Muscle of arm (tissue), 12 donors: ENCODE measurements around the gene ASTN2. TPM values are rescaled to one million over a fixed set of nuclear protein-coding genes. Genes with fewer than 3 reads are reported as not detected.
A peak's percentile ranks its signal among the peaks of the same experiment; 100 is the strongest.
"Not testable (repeated sequence)": the region's sequence is repeated elsewhere in the genome, so short reads cannot be mapped to it uniquely, and the experiment has no call there.

Source experiments
- DNase-seq: peaks from one replicate; pipeline ENCODE4 v3.0.0-alpha.2; 2013
- polyA plus RNA-seq, 12 donors: library from polyadenylated mRNA; unstranded; fragments of 120-200 nt; gene quantifications; one replicate each; pipeline ENCODE4 v1.2.1, GENCODE V29; 2013; ENCODE audit not compliant: insufficient read length in 12 of 12

The ASTN2 gene
- polyA plus RNA-seq, 12 donors: 3.7 to 15.7 (median 5.5) TPM; not detected in 2

DNA sequence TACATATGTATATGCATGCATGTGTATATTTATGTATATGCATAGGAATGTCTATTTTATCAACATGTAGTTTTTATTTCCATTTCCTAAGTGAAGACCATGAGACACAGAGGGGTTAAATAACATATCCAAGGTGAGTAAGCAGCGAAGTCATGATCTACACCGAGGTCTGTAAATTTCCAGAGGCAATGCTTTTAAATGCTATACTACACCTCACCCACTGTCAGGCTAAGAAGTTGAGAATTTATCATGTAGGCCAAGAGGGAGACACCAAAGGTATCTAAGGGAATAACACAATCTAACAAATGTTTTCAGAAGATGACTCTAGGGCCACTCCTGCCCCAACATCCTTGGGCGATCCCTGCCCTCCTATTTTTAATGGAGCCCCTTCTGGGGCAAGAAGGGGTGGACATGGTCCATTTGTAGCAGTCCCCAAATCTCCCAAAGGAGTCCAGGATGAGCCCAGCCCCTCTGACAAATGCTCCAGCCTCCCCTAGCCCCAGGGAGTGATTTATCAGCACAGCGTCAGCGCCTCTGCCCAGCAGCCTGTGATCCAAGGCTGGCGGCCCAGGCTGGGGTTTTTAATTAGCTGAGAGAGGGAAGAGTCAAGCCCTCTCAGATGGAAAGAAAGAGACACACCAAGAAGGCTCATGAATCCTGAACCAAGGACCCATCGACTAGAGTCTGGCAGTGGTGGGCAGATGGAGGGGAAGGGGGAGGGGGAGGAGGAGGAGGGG is 339.9 kb downstream of the ASTN2 start:
- no peak for DNase-seq

DNA sequence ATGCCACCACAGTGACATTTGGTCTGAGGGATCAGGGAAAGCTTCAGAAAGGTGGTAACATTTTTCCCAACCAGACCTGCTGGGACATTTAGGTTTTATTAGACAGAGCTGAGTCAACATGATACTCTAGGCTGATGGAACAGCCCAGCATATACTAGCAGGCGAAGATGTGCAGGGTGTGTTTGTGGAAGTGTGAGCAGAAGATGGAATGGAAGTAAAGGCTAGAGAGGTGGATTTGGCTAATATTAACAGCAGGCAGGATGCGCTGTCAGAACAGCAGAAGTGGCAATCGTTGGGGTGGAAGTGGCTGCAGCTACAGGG is 340.6 kb downstream of the ASTN2 start:
- no peak for DNase-seq

DNA sequence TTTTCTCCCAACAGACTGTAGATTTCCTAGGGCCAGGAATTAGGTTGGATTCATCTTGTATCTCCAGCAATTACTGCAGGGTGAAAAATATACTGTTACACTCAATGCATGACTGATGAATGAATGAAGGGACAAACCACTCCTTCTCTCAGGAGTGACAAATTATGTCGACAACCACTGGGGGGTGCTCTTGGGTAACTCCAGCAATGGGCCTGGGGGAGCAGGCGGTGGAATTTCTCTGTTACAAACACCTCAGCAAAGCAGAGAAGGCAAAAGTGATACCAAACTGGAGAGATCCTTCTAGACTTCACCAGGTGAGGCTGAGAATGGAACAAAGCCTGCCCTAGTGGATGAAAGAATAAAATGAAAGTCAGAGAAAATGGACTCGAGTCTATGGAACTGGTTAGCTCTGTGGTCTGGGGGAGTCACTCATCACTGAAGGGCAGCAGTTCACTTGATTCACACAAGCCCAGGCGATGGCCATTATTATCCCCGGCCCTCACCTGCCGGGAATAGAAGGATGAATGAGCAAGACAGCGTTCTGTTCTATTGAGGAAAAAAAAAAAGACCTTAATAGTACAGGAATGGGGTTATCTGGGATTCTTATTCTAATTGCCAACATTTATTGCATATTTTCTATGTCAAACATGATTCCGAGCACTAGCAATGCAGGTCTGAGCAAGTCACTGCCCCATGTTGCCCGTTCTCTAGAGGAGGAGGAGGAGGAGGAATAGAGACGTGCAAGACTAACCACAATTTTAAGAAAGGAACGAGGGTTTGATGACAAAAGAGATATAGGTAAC is 341.1 kb downstream of the ASTN2 start:
- DNase-seq: peak; percentile 11

DNA sequence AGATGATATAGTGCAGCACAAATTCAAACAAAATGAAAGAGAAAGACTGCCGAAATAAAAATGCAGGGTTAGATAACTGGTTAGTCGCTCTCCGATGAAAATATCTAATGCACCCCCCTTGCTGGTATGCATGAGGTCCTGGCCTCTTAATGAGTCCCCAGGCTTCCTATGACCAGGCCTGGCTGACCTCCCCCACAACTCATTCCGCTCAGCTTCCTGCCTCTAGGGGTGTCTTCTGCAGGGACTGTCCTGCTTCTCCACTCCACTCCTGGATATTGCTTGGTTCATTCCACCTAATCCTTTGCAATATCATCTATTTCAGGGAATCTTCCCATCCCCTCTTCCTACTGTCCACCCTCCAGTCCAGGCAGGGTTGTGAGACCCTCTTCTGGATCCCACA is 341.8 kb downstream of the ASTN2 start:
- DNase-seq: no peak

DNA sequence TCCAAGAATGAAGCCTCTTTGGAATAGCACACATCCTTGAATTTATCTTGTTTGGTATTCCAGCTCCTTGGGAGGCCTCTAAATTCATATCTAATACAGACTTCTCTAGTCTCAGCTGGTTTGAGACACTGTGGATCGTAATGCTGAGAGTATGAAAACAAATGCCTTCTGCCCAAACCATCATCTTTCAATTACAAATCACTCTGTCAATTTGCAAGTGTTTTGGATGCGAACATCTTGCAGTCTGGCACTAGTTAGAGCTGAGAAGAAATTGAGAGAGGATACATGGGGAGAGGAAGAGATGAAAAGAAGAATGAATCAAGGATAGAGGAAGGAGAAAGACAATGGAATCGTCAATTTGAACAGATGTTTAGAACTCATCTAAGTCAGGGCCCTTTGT is 342.6 kb downstream of the ASTN2 start:
- no peak for DNase-seq

DNA sequence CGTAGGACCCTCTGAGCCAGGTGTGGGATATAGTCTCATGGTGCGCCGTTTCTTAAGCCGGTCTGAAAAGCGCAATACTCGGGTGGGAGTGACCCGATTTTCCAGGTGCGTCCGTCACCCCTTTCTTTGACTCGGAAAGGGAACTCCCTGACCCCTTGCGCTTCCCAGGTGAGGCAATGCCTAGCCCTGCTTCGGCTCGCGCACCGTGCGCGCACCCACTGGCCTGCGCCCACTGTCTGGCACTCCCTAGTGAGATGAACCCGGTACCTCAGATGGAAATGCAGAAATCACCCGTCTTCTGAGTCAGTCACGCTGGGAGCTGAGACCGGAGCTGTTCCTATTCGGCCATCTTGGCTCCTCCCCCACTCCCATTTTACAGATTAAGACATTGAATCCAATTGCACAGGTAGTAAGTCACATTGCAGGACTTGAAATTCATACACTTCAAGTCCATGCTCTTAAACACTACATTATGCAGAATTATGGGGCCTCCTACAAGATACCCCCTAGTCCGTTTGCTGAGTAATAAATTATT is 343.1 kb downstream of the ASTN2 start:
- DNase-seq: not testable (repeated sequence)

DNA sequence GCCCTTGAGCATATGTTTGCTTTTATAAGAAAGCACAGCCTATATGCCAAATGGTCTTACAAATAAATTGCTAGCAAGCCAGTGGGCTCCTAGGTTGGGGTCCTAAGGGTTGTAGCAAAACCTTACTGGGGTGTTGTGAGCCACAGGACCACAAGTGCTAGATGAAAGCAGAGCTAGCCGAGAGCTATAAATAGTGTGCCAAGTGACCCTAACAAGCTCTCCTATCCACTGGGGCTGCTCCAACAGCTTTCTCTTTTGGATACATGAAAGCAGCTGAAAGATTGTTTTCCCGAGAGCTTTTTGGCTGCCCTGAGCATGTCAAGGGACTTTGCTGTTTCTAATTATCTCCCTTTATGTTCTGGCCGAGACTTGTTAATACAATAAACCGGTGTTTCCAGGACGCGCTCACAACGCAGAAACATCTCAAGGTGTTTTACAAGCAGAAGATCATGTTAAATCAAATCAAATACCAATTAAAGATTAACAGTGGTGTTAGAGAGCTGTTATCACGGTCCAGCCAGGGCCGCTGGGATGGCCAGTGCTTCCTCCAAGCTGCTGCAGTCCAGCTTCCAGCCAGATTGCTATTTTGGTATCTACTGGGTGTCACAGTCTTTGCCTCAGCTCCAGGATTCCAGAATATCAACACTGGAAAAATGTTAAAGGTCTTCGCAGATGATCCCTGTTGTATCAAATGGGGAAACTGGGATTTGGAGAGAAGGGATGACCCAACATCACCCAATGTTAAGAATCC is 351.0 kb downstream of the ASTN2 start:
- DNase-seq: no peak

DNA sequence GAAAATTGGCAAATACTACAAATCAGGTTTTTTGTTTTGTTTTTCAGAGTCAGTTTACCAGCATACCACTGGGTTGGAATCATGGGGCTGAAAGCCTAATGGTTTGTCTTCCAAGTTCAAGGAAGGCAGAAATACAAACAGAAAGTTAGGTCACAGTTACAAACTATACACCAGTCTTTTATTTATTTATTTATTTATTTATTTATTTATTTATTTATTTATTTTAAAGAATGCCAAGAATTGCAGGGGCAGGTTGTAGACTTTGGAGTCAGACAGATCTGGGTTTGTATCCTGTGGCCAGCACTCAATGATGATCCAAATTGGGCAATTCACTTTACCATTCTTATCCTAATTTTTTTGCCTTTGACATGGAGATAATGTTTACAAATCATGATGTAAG is 353.9 kb downstream of the ASTN2 start:
- DNase-seq: no peak

DNA sequence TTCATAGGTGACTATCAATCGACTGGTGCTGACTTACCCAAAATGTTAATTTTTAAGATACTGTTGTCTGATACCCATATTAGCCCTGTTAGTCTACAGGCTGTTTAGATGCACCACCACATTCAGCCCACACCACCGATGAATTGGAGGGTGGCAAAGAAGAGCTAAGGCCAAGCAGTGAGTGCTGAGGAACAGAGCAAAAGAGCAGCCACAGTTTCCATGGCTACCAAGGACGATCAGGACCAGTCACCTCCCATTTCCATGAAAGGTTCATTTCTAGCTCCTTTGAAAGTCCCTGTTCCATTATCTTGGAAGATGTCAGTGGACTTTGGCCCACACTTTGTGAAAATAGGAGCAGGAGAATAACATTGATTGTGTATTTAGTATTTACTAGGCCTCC is 364.9 kb downstream of the ASTN2 start:
- DNase-seq: no peak

DNA sequence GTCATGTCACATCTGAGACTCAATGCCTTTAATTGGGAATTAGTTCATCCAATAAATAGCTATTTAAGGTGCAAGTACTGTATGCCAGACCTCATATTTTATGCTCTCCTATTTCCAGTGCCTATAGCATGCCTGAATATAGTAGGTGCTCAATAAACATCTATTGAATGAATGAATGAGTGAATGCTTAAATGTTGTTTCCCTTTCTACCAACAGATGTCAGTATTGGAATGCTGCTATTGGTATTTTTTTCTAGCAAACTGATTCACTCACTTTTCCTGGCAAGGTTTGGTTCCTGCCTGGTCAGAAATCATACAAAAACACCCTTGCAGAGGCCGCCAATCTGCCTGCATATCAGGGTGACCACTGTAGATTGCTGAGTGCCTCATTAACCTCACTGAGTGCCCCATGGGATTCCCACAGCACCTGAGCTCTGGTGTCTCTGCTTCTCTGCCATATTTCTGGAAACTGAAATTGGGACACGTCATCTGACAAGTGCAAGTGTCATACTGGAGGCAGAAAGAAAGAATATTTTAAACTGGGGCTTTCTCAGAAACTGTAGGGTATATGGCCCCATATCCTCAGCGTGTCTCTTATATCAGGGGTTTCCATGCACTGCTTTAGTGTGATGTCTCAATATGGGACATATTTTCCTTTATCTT is 368.1 kb downstream of the ASTN2 start:
- DNase-seq: no peak

DNA sequence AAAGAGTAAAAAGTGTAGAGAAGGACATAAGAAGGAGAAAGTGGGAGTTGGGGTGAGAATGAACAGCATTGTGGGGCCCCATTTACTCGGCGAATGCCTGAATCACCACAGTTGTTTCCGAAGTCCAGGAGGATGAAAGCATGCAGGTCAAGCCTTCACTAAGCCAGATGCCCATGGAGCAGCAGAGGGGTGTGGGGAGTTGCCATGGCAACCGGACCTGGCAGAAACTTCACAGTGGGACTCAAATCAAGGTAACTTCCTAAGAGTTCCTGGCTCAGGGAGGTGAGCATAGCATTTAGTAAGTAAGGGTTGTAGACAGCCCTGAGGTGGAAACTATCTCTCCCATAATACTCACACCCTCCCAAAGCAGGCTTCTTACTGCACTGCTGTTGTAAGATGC is 370.6 kb downstream of the ASTN2 start:
- no peak for DNase-seq

DNA sequence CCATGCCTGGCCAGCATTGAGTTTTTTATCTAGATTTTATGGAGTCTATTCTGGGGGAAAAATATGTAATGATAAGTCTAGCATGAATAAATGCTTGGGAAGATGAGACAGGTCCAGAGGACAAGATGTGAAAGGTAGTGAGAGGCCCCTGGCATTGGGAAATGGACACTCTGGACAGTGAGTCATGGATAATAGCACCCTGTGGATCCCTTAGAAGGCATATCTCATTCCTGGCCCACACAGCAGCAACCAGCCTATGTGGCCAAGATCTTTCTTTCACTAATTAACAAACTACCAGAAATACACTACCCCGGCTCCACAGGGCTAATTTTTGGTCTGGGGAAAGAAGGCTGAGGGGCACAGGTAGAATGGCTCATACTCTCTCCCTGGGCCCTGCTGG is 371.7 kb downstream of the ASTN2 start:
- DNase-seq: no peak

DNA sequence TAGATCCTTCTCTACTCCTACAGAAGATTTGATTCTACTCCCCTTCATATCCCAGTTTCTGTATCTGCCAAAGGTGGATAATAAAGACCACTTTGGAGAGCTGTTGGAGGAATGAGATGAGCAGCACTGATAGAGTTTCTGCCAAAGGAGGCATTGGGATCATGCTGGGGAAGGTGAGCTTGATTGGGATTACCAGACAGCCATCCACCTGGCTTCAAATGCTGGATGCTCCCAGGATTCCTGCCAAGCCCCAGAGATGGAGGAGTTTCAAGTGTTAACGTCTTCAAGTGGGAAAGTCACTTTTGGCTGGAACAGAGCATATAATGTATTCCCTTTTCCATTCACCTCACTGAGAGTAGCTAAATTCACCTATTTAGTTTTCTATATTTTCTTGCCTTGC is 379.3 kb downstream of the ASTN2 start:
- DNase-seq: no peak

DNA sequence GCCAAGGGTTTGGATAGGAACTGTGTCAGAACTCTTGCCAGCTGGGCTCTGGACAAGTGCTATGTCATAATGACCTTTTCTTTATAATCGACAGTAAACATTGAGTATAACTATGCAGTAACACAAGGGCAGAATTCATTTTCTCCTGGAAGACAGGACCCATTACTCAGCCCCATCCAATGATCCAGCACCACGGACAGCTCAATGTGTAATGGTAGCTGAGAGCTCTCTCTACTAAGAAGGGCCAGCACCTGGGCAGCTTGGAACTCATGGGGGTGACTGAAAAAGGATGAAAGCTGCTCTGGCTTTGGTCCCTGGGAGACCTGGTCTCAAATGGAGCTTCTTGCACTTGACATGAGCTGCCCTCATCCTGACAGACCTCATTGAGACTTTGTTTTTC is 380.0 kb downstream of the ASTN2 start:
- DNase-seq: peak; percentile 30

DNA sequence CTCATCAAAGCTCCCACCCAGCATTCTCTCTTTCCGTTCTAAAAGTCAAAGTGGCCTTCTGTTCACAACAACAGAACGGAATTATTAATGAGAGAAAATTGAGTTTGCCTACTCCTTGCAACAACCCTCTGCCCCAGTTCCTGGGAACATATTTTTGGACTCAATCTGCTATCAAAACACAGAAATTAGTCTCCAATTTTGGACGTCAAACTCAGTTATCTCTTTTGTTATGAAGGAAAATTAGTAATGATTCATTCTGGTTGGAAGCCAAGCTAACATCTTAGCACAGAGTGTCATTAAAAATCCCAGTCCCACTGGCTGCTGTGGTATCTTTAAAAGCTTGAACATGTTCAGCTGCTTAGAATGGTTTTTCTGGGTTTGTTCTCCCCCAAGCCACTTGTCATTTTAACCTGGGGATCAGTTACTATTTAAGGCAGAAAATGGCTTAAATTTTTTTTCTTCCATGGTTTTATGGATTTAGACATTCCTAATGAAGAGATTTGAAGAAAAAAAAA is 384.5 kb downstream of the ASTN2 start:
- DNase-seq: no peak

DNA sequence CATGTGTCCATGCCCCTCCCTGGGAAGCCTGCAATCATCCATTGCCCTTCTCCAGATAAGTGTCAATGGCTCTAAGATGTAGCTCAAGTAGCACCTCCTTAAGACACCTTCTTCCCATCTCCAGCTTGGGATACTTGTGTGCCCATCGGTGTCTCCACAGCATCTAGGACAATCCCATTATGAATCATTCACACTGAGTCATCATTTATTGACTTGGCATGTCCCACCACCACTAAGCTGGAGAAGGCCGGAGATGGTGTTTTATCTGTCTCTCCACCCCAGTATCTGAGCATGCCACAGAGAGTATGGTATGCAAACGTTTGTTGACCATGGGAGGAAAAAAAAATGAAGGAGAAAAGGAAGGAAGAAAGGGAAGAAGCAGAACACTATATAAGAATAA is 385.5 kb downstream of the ASTN2 start:
- no peak for DNase-seq

DNA sequence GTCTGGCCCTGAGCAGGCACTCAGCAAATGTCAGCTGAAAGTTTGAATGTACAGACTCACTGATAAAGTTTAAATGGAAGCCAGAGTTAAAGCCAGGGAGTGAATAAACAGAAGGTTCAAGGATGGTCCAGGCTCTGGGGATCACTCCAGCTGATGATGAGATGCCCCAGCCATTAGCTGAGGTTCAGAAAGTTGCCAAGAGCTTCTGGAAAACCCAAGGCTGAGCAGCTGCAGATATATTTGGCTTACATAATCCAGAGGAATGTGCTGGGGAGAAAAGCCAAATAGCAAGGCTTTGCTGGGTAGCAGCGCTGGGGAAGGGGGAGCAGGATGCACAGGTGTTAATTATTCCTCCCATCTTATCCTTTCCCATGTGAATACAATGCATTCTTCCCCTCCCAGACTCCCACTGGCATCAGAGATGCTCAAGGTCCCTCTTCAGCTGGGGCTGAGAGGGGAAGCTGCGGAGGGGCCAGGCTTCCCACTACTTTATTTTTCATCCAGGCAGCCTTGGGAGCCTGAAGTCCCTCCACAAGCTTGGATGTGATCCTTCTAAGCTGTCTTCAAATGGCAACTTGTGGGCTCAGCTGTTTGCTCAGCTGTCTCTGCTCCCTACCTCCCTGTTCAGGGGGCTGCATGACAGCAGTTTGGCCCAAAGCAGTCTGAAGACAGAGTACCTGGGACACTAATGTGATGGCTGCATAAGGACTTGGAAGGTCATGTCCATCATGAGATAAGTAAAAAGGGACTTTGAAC is 386.6 kb downstream of the ASTN2 start:
- DNase-seq: peak; percentile 38

DNA sequence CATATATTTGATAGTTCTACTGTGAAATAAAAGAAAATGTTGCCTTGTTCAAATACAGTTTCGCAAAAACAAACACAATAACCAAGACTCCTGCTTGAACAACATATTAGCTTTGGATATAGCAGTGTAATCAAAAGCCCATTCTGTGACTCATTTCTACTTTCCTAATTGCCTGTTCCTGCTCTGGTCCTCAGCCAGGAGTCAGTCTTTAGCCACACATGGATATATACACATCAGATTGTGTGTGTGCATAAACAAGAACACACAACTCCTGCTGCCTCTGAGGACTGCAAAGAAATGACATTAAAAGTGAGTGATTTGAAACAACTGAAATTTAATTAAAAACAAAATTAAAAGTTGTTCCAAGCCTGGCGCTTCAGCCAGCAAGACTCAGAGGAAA is 393.0 kb downstream of the ASTN2 start:
- no peak for DNase-seq

DNA sequence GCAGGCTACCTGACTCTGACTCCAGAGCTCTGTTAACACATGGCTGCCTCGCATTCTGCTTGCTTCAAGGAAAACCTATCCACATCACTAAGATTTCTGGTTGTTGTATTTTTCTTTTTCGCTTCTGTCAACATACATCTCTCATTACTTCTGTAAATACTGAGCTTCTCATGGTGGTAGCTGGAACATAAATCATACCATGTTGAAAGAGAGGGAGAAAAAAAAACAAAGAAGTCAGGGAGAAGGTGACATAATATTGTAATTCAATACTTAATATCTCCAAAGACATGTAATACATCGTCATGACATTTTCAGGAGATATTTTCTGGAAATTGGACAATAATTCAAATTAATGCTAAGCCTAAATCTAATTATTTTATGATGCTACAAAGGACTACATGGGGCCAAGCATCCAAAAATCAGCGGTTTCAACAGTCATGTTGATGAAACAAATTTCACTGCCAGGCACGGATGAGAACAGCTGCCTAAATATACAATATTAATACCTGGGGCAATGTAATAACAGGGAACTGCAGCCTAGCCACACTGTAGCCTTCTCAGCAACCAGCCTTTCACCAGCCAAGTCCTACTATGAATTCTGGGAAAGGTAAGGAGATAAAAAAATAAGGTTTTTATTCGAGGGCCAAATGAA is 395.8 kb downstream of the ASTN2 start:
- no peak for DNase-seq

DNA sequence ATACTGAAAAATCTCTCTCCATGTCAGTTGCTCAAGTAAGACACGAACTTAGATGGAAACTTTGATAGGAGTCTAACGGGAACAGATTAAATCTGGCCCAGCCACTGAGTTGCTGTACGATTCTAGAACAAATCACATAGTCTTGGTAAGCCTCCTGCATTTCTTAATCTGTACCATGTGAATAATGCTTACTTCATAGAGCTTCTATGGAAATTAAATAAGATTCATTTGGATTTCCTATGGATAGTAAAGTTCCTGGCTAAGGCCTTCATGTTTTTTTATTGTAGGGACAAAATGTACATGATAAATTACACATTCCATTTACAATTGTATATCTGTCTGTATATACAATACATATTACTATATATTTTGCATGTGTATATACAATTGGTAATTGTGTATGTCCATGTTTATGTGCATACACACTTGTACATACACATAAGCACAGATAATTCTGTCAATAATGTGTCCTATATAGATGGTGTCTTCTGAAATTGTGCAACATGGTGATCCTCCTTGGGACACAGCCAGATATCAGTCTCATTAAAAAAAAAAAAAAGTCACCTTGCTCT is 397.4 kb downstream of the ASTN2 start:
- no peak for DNase-seq
